D341Med (cell line): ENCODE results near the gene DNAH14.
"Not testable (repeated sequence)": the region's sequence is repeated elsewhere in the genome, so short reads cannot be mapped to it uniquely, and the experiment has no call there.

Experiments
- DNase-seq: peaks from one replicate; pipeline ENCODE4 v3.0.0; 2012; ENCODE audit warnings: low spot score

The DNAH14 gene

GRCh38 chr1:224996266-224996665, 66.8 kb downstream of the DNAH14 start:
- DNase-seq, result no peak

GRCh38 chr1:224998185-224998584, 68.7 kb downstream of the DNAH14 start:
- DNase-seq, result no peak

GRCh38 chr1:225004396-225004795, 74.9 kb downstream of the DNAH14 start:
- no peak for DNase-seq

GRCh38 chr1:225006352-225006751, 76.9 kb downstream of the DNAH14 start:
- DNase-seq, result not testable (repeated sequence)

GRCh38 chr1:225008050-225008449, 78.6 kb downstream of the DNAH14 start:
- DNase-seq, result not testable (repeated sequence)

- DNase-seq, result no peak
These were observed 91.6 kb downstream of the DNAH14 start for GRCh38 chr1:225021037-225021436.

GRCh38 chr1:225026701-225027100, 97.2 kb downstream of the DNAH14 start:
- no peak for DNase-seq

- not testable (repeated sequence) for DNase-seq
These were observed 107.0 kb downstream of the DNAH14 start for GRCh38 chr1:225036441-225036840.

GRCh38 chr1:225042263-225042662, 112.8 kb downstream of the DNAH14 start:
- DNase-seq, result no peak

GRCh38 chr1:225044258-225044657, 114.8 kb downstream of the DNAH14 start:
- DNase-seq, result no peak

- no peak for DNase-seq
These were observed 120.1 kb downstream of the DNAH14 start for GRCh38 chr1:225049594-225049993.

GRCh38 chr1:225063722-225064121, 134.2 kb downstream of the DNAH14 start:
- DNase-seq, result no peak

GRCh38 chr1:225070972-225071371, 141.5 kb downstream of the DNAH14 start:
- DNase-seq, result no peak

- no peak for DNase-seq
These were observed 167.7 kb downstream of the DNAH14 start for GRCh38 chr1:225097175-225097574.

GRCh38 chr1:225111000-225111399, 181.5 kb downstream of the DNAH14 start:
- DNase-seq, result no peak

- DNase-seq, result no peak
These were observed 183.8 kb downstream of the DNAH14 start for GRCh38 chr1:225113265-225113664.

- no peak for DNase-seq
These were observed 185.0 kb downstream of the DNAH14 start for GRCh38 chr1:225114354-225114990.

- no peak for DNase-seq
These were observed 189.8 kb downstream of the DNAH14 start for GRCh38 chr1:225119307-225119706.

GRCh38 chr1:225121095-225121494, 191.6 kb downstream of the DNAH14 start:
- no peak for DNase-seq

GRCh38 chr1:225131869-225132268, 202.4 kb downstream of the DNAH14 start:
- DNase-seq, result no peak

GRCh38 chr1:225137976-225138375, 208.5 kb downstream of the DNAH14 start:
- DNase-seq, result no peak

- no peak for DNase-seq
These were observed 213.5 kb downstream of the DNAH14 start for GRCh38 chr1:225143001-225143400.

GRCh38 chr1:225146478-225146877, 217.0 kb downstream of the DNAH14 start:
- DNase-seq, result peak; percentile 29

- DNase-seq, result not testable (repeated sequence)
These were observed 218.3 kb downstream of the DNAH14 start for GRCh38 chr1:225147791-225148190.
